GM19438 (cell line): Measurements from ENCODE around the gene DAG1.
"Not testable (repeated sequence)": the region's sequence is repeated elsewhere in the genome, so short reads cannot be mapped to it uniquely, and the experiment has no call there.

Experiments used
- ATAC-seq: cut with Tn5 transposase; IDR thresholded peaks from one replicate; pipeline ENCODE4 v1.9.1; 2021; ENCODE audit warnings: low read depth; ENCODE audit not compliant: unreplicated experiment

Gene DAG1

DNA sequence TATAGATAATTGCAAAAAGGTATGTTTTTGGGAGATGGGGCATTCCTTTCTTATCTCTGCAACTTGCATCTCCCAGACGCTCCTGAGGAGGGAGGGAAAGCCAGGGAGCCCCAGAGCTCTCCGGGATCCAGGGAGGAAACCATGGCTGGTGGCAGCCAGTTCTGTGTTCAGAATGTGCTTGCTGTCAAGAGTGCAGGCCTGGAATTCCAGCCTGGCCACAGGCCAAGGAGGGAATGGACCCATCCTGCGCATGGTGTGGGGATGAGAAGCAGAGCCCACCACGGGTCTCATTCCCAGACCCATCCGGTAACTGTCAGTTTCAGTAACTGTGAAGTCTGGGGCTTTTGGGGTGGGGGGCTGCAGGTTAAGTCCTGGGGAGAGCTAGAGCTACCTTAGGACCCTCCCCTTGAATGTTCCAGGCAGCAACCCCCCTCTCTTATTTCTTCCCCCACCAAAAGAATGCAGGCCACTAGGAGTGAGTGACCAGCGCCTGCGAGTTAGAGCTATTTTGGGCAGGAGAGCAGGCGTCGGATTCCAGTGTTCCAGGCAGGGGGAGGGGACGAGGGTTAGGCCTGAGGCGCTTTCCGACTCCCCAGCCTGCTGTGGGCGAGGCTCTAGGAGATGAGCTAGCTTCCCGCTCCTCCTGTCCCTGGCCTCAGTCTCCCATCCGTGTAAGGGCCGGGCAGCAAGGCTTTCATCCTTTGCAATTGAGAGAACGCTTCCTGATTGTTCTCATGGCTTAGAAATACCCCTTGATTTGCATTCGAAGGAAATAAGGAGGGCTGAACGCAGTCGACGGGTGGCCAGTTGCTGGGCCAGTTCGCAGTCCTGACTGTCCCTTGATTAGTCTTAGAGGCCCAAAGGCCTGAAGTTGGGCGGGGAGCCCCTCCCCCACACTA, 781 bp upstream of the DAG1 start:
- ATAC-seq, result no peak

DNA sequence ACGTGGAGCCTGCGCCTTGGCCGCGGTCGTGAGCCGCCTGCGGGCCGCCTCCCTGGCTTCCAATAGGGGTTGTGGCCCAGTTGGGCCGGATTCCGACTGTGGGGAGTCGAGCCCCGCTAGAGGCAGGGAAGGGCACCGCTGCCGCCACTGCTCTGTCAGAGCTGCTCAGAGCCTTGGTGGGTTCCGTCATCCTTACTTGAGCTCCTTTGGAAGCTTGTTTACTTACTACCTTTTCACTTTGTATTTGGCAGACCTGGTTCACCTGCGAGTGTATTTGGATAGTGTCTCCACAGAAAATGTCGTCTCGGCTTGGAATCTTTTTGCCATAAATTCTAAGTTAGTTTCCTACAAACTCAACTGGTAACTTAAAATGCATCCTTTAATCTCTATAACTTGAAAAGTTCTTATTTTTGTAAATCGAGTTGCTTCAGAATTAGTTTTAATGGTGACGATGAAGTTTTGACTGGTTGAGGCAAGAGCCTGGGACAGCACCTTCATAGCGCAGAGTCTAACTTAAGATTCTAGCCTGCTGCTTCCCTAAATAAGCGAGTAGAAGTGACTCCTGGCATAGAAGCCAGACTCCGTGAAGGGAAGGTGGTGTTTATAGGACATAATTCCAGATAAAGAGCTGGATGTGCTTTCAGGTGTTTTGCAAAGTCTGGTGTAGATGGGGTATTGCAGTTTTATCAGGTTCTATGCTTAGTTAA, 800 bp downstream of the DAG1 start:
- ATAC-seq, result peak; percentile 21

DNA sequence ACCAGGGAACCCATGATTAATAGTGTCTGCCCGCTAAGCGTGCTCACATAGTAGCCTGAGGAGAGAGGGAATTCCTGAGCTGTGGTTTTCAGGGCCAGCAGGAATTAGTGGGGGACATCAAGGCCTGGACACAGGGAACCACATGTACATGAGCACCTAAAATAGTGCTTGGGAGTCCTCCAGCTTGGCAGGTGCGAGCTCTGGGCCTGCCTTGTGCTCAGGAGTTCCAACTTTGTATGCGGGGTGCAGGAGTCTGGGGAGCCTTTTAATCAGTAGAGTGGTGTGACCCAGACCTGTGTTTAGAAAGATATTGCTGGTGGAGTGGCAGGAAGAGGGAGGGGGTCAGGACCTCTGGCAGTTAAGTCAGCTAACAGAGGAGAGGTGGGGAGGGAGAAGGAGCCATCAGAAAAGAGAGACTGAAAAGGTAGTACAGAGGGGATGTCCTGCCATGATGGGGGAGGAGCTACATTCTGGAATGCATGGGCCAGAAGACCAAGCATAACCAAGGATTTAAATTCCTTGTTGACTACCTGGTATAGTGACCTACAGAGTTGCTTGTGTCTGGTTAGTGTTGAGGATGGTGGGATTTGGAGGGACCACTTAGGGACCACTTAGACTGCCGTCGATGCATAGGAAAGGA, 1.9 kb downstream of the DAG1 start:
- ATAC-seq, result no peak

DNA sequence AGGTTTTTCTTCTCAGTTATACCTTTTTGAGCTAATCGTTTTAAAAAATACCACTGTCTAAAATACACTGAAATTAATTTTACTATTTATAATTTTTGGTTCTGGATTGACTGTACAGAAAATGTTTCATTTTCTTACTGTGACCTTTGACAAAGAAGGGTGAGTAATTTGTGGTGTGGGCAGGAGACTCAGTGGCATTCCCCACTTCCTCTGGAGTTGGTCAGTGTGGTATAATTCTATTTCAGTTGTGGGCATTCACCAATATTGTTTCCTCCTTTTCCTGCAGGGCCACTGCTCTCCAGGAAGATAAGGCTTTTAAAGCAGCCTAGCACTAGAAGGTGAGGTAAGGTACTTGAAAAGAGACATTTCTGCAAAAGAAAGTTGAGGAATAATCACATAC, 6.5 kb downstream of the DAG1 start:
- ATAC-seq, result no peak

DNA sequence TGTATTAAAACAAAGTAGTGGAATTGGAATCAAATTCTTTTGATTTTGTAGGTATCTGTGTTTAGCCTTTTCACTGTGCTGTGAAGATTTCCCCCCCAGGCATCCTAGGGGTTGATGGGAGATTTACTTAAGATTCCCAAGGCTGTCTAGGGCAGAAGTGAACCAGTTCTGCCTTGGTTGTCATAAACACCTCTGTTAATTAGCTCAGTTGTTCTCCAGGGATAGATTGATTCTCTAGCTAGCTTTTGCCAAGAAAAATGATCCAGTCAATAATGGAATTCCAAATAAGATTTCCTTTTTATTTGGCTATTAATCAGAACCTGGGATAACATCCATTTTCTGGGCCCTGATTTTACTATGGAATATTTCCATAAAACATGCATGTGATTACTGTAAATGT, 12.7 kb downstream of the DAG1 start:
- no peak for ATAC-seq

DNA sequence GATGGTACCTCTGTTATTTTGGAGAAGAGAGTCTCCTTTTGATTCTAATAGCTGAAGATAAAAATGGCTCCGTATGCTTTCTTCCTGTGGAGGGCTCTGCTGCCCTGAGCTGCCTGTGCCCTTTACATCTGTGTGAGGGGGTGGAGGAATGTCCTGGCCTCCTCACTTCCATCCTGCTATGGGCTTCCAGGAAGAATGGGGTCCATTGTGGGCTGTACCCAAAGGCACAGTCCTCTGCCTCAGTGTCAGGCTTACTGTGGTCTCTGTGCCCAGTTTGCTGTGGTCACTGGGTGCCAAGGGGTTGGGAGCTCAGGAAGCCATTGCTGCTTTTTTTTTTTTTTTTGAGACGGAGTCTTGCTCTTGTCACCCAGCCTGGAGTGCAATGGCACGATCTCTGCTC, 14.4 kb downstream of the DAG1 start:
- ATAC-seq, result no peak

DNA sequence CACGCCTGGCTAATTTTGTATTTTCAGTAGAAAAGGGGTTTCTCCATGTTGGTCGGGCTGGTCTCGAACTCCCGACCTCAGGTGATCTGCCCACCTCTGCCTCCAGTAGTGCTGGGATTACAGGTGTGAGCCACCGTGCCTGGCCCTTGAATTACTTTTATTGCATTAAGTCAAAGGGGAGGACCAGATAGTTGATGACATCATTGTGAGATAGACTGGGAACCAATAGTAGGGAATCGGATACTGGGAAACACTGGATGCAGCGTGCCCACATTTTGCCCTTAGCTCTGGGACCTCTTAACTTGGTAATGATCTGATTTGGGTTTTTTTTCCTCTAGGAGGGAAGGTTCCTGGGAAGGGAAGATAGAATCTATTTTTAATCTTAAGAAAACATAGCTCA, 19.2 kb downstream of the DAG1 start:
- no peak for ATAC-seq

DNA sequence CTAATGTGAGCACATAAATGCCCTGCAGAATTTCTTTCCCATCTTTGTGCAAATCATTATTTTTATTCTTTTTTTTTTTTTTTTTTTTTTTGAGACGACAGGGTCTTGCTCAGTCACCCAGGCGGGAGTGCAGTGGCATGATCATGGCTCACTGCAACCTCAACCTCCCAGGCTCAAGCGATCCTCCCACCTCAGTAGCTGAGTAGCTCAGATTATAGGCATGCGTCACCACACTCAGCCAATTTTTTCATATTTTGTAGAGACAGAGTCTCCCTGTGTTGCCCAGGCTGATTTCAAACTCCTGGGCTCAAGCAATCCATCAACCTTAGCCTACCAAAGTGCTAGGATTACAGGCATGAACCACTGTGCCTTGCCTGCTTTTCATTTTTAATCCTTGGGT, 22.9 kb downstream of the DAG1 start:
- ATAC-seq, result no peak

DNA sequence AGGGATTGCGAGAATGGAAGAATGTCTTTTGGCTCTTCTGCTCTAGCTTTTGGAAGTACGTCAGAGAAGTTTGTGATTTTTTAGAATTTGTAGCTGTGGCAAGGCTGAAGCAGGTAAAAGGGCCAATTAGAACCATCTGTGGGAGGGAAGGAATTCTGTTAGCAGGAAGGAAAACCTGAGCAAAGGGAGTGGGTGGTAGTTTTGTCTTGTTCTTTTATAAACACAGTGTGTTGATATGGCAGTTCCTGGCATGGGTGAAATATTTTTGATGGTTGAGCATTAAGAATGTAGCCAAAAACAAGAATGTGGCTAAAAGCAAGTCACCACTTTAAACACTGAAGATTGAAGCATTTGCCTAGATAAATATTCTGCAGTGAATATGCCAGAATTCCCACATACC, 23.8 kb downstream of the DAG1 start:
- ATAC-seq, result no peak

DNA sequence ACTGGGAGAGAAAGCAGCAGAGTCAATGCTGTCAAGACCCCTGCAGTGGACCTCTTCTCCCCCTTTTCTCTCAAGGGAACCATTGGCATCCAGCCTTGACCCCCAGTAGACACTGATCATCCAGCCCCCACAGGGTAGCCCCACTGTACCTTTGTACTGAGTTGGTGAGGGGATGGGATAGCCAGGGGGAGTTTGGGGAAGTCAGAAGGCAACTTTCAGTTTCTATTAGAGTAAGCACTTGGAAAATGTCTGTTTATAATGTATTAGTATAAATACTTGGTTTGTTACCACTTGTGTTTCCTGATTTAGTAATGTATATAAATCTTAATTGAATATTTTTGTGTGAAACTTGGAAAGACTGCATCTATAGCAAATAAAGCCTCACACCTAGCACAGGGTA, 25.0 kb downstream of the DAG1 start:
- ATAC-seq, result no peak

DNA sequence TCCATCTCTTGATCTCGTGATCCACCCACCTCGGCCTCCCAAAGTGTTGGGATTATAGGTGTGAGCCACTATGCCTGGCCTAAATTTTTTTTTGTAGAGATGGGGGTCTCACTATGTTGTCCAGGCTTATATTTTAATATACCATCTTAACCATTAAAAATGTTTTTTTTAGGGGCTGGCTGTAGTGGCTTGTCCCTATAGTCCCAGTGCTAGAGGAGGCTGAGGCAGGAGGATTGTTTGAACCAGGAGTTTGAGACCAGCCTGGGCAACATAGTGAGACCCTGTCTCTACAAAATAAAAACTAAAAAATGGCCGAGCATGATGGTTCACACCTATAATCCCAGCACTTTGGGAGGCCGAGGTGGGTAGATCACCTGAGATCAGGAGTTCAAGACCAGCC, 26.8 kb downstream of the DAG1 start:
- not testable (repeated sequence) for ATAC-seq

DNA sequence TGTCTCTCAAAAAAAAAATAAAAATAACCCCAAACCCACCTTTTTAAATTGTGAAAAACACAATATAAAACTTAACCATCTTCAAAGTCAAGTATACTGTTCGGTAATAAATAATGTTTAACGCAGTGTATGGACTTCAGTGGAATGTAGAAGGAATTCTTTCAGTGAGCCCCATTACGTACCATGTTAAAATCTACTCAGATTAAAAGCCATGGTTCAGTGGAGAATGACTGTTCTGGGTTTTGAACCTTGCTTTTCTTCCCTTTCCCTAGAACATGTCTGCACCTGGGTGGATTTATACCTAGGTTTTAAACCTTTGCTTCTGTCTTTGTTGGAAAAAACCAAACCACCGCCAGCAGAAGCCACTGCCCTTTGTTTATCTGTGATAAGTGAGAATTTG, 27.5 kb downstream of the DAG1 start:
- no peak for ATAC-seq

DNA sequence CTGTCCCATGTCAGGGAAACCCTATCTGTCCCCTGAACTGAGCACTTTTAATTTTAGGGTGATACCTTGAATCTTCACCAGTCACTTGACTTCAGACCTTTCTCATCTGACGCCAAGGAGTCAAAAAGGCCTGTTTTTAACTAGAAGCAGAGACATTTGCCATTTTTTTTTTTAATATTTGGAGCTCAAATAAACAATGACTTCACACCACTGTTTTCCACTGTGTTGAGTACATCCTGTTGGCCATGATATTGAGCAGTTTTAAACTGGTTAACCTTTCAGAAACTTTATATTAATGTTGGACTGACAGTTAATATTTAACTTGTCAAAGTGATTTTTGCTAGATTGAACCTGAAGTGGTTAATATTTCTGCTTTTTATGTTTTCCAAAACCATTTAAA, 28.2 kb downstream of the DAG1 start:
- no peak for ATAC-seq

DNA sequence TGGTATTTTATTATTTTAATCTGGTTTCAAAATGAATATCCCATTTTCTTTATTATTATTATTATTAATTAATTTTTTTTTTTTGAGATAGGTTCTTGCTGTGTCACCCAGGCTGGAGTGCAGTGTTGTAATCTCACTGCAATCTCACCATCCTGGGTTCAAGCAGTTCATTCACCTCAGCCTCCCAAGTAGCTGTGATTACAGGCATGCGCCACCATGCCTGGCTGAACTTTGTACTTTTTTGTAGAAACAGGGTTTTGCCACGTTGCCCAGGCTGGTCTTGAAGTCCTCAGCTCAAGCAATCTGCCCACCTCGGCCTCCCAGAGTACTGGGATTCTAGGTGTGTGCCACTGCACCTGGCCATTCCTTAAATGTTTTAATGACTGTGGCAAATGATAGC, 28.6 kb downstream of the DAG1 start:
- no peak for ATAC-seq

DNA sequence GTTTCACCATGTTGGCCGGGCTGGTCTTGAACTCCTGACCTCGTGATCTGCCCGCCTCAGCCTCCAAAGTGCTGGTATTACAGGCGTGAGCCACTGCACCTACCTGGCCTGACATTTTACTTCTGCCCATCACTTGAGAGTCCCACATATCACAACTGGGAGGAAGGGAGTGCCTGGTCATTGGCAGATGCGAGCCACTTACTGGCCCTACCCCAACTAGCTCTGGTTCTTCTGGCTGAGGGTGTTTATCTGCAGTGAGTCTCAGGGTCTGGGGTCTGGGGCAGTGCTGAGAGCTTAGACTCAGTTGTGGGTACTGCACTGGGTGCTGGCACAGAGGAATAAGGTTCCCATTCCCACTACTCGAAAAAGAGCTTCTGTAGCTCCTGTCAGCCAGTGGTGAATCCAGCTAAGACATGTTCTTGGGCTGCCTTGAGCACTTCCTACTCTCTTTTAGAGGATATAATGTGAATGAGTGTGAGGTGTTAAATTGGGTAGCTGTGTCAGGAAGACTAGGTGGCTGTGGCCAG, 30.2 kb downstream of the DAG1 start:
- no peak for ATAC-seq

DNA sequence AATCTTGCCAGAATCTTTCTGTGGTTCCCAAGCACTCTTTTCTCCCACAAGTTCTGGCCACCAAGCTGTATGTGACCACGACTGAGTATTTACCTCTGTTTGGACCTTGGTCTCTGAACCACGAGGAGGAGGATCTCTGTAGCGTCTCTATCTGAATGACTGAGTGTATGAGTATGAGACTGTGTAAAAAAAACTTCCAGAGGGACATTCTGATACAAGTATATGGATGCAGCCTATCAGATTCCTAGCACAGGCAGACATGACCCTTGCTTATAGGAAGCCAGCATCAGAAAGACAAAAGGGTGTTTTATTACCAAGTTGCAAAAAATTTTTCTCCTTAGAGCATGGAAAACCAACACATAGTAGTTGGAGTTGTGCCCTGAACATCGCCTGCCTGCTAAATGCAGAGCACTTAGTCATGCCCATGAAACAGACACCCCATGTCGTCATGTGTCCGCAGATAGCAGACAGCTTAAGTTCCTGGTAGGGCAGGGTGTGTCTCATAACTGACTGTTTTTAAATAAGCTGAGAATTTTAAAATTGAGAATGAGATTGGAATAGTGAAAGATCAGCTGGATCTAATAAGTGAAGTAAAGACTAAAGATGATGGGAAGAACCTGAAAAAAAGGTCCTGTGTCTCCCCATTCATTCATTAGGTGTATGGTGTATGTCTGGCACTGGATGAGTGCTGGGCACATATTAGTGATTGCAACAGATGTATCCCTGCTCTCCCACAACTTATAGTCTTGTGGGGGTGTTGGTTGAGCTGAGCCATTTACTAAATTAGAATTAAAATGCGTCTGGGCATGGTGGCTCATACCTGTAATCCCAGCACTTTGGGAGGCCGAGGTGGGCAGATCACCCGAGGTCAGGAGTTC, 30.9 kb downstream of the DAG1 start:
- ATAC-seq, result no peak

DNA sequence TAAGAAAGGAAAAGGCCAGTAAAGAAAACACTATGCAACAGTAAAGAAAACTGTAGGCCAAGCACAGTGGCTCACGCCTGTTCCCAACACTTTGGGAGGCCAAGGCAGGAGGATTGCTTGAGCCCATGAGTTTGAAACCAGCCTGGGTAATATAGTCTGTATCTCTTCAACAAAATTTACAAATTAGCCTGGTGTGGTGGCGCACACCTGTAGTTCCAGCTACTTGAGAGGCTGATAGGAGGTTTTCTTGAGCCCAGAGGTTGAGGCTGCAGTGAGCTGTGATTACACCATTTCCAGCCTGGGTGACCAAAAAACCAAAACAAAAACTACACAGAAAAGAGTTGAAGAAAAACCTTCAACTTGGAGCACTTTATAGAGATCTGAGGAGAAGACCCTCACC, 31.8 kb downstream of the DAG1 start:
- no peak for ATAC-seq

DNA sequence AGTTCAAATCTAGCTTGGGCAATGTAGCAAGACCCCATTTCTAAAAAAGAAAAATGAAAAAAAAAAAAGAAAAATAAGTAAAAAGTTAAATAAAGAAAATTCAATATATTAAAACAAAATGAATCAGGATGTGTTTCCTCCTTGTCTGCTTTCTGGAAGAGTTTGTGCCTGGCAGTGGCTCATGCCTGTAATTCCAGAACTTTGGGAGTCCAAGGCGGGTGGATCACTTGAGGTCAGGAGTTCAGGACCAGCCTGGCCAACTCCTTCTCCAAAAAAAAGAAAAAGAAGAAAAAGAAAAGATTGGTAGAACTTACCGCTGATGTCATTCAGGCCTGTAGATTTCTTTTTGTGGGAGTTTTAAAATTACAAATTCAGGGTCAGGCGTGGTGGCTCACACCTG, 36.8 kb downstream of the DAG1 start:
- no peak for ATAC-seq

DNA sequence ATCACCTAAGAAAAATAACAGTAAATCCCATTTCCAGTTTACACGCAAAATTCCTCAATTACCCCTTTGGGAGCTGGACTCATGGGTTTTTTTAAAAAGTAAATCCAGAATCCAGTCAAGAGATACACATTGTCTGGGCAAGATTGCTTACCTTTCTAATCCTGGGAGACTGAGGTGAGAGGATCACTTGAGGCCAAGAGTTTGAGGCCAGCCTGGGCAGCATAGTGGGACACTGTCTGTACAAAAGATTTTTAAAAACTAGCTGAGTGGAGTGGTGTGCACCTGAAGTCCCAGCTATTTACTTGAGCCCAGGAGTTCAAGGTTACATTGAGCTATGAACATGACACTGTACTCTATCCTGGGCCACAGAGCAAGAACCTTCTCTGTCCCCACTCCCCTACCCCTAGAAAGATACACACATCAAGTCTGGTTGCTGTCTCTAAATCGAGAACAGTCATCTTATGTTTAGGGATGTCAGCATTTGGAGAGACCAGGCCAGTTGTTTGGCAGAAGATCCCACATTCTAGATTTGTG, 39.0 kb downstream of the DAG1 start:
- ATAC-seq, result no peak

DNA sequence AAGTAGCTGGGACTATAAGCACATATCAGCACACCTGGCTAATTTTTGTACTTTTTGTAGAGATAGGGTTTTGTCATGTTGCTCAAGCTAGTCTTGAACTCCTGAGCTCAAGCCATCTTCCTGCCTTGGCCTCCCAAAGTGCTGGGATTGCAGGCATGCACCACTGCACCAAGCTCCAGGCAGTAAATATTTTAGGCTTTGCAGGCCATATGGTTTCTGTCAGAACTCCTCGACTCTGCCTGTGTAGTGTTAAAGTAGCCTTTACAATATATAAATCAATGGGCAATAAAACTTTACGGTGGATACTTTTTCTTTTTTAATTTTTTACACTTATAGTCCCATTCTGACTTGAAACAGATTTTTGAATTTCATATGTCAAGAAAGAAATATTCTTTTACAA, 41.6 kb downstream of the DAG1 start:
- no peak for ATAC-seq
